ENCODE results near the gene AGT. TPM values are rescaled to one million over a fixed set of nuclear protein-coding genes. Genes with fewer than 3 reads are reported as not detected.

The AGT gene
- total RNA-seq, 1 donor from 2014 or later: 0.86 TPM

GRCh38 chr1:230713138-230713537 is 784 bp downstream of the AGT start:
- no peak for TF ChIP-seq CTCF (IDR thresholded peaks at IDR 0.05)
- Histone ChIP-seq H3K4me3 (no peak overlapping the region), H3K9me3 (no peaks in the 10 kb centered on the region), H3K36me3 (no peaks in the 10 kb centered on the region), H3K4me1 (peaks cover 15% of the 10 kb centered on the region), H3K27ac (no peak overlapping the region), H3K27me3 (ENCODE audit: low read depth) (no peaks in the 10 kb centered on the region)
- ATAC-seq (no peak), DNase-seq (no peak)
- intact Hi-C loops (cut with DNase I): no loop called here

GRCh38 chr1:230712470-230712942 is 1.4 kb downstream of the AGT start:
- no peaks in the 10 kb centered on the region for H3K27me3 ChIP-seq (ENCODE audit: low read depth)
- no peaks in the 10 kb centered on the region for H3K9me3 ChIP-seq
- H3K36me3 ChIP-seq: no peaks in the 10 kb centered on the region
- no peak for TF ChIP-seq CTCF (IDR thresholded peaks at IDR 0.05)
- DNase-seq (no peak), ATAC-seq (no peak)
- no peak overlapping the region for H3K4me3 ChIP-seq
- peaks cover 15% of the 10 kb centered on the region for H3K4me1 ChIP-seq
- intact Hi-C loops (cut with DNase I): no loop called here
- H3K27ac ChIP-seq: no peak overlapping the region

GRCh38 chr1:230711245-230711644 is 2.7 kb downstream of the AGT start:
- intact Hi-C loops (cut with DNase I): no loop called here

GRCh38 chr1:230710543-230710904 is 3.4 kb downstream of the AGT start:
- intact Hi-C loops (cut with DNase I): no loop called here
- no peaks in the 10 kb centered on the region for H3K36me3 ChIP-seq
- TF ChIP-seq CTCF (IDR thresholded peaks at IDR 0.05): no peak
- no peak overlapping the region for H3K27ac ChIP-seq
- H3K9me3 ChIP-seq: no peaks in the 10 kb centered on the region
- H3K4me1 ChIP-seq: peaks cover 15% of the 10 kb centered on the region
- no peak for DNase-seq
- ATAC-seq: no peak
- H3K27me3 ChIP-seq (ENCODE audit: low read depth): no peaks in the 10 kb centered on the region
- no peak overlapping the region for H3K4me3 ChIP-seq

More at GRCh38 chr1:230711245-230711644, 2.7 kb downstream of the AGT start:
- peaks cover 15% of the 10 kb centered on the region for H3K4me1 ChIP-seq
- DNase-seq: no peak
- H3K9me3 ChIP-seq: no peaks in the 10 kb centered on the region
- no peaks in the 10 kb centered on the region for H3K36me3 ChIP-seq
- H3K4me3 ChIP-seq: no peak overlapping the region
- TF ChIP-seq CTCF (IDR thresholded peaks at IDR 0.05): no peak
- no peak overlapping the region for H3K27ac ChIP-seq
- no peaks in the 10 kb centered on the region for H3K27me3 ChIP-seq (ENCODE audit: low read depth)
- no peak for ATAC-seq

GRCh38 chr1:230709619-230710542 is 4.0 kb downstream of the AGT start:
- no peak for TF ChIP-seq CTCF (IDR thresholded peaks at IDR 0.05)
- intact Hi-C loops (cut with DNase I): no loop called here
- H3K9me3 ChIP-seq: no peaks in the 10 kb centered on the region
- ATAC-seq (no peak), DNase-seq (no peak)
- H3K36me3 ChIP-seq: no peaks in the 10 kb centered on the region
- no peak overlapping the region for H3K27ac ChIP-seq
- H3K4me3 ChIP-seq: no peak overlapping the region
- no peaks in the 10 kb centered on the region for H3K27me3 ChIP-seq (ENCODE audit: low read depth)
- peaks cover 15% of the 10 kb centered on the region for H3K4me1 ChIP-seq

Data from lower lobe of right lung (tissue), 2 donors.